NOMO-1 treated with DMSO at 0.1 percent for 48 hours (cell line): ENCODE data around the gene PPP1R3G.
"Not testable (repeated sequence)": the region's sequence is repeated elsewhere in the genome, so short reads cannot be mapped to it uniquely, and the experiment has no call there.

Experiments
- DNase-seq: peaks from one replicate; lab custom pipeline; 2025; ENCODE audit not compliant: unreplicated experiment; lab: John Stamatoyannopoulos, UW

The PPP1R3G gene

DNA sequence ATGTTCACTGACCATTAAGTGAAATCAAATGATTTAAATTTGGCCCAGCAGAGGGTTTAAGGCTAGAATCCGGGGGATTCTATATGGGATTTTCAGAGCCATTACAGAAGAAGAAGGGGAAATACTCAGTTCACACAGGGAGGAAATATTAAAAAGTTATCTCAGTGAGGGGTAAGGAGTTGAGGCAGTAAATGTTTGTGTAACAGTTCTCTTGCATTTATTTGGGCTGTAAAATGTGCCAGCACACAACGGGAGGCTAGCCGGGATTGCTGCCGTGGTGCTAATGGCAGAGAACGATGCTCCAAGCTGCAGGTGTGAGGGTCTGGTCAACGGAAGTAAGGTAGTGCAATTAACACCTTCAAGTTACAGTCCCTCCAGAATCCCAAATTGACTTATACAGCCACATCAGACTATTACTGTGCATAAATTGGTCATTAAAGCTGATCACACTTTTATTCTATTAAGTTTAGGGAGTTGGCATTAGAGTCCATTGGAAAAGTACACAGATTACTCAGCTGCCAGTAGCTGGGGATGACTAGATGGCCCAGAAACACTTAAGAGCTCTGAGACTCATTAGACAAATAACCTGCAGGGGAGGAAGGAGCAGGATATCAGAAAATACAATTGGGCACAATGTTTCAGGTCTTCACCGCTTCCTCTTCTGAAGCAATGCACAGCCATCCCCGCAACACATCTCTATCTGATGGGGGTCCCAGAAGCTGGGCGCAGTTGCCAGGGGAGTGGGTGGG is 31.3 kb downstream of the PPP1R3G start:
- no peak for DNase-seq

DNA sequence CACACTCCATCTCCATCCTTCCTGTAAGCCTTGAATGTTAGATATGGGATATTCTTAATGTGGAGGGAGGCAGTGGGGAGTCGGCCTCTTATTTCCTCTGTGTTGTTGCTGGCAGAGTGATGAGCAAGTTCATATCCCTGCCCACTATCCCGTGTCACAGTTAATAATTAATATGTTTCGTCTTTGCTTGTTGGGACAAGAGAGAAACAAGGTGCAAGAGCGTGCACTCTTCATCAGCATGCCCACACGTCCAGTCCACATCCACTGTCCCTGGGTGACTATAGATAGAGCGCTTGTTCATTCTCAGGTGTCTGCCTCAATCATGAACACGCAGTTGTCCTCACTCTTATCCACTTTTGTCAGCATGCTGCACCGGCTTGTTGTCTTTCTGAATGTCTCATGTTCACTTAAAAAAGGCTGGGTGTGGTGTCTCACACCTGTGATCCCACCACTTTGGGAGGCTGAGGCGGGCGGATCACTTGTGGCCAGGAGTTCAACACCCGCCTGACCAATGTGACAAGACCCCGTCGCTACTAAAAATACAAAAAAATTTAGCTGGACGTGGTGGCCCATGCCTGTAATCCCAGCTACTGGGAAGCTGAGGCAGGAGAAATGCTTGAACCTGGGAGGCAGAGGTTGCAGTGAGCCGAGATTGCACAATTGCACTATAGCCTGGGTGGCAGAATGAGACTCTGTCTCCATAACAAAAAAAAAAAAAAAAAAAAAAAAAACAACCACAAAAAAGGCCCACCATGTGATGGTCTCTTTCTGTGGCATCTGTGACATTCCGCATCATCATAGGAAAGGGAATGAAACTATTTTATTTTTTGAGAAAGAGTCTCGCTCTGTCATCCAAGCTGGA is 34.2 kb downstream of the PPP1R3G start:
- DNase-seq: no peak

DNA sequence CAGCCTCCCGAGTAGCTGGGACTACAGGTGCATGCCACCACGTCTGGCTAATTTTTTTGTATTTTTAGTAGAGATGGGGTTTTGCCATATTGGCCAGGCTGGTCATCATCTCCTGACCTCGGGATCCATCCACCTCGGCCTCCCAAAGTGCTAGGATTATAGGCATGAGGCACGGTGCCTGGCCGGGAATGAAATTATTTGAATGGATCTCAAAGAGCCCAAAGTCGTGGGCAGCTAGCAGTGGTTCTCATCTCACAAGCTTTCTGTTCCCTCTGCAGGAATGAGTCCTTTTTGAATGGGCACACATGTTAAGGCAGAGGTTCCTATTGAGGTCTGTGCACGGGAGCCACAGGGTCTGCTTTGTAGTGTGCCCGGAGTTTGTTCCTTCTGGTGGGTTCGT is 34.9 kb downstream of the PPP1R3G start:
- no peak for DNase-seq

DNA sequence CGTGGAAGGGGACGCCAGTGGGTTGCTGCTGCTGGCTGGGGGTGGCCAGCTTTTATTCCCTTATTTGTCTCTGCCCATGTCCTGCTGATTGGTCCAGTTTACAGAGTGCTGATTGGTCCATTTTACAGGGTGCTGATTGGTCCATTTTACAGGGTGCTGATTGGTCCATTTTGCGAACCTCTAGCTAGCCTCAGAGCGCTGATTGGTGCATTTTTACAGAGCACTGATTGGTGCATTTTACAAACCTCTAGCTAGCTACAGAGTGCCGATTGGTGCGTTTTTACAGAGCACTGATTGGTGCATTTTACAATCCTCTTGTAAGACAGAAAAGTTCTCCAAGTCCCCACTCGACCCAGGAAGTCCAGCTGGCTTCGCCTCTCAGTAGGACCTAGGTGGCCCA is 35.4 kb downstream of the PPP1R3G start:
- not testable (repeated sequence) for DNase-seq

DNA sequence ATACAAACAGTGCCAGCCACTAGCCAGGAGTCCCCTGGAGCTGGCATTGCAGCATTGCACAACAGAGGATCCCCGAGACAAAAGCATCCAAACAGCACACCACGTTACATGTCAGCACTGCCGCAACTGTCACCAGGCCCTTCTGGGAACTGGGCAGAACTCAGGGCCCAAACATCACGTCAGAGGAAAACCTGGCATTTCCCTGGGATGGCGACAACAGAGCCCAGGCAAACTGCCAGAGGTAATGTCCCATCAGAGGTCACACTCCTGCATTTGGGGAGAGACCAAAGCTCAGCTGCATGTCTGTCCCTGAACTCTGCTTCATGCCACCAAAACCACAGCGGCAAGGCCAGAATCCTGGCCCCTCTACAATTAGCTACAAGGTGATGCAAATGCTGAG is 36.3 kb downstream of the PPP1R3G start:
- DNase-seq: no peak

DNA sequence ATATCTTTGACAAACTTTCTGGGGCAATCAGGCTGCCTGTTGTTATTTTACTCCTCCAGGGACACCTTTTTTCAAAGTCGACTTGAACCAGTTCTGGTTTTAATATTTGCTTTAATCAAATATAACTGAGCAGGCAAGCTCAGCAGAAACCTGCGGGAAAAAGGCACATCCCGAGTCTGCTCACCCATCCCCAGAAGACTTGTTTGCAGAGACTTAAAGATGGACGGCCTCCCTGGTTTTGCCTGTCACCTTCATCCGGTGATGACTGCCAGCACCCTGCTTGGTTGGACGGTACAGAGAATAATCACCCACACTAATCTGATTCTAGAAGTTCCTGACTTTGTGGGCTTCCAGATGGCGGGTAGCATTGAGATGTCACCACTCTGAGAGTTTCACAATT is 36.8 kb downstream of the PPP1R3G start:
- DNase-seq: peak; percentile 5

DNA sequence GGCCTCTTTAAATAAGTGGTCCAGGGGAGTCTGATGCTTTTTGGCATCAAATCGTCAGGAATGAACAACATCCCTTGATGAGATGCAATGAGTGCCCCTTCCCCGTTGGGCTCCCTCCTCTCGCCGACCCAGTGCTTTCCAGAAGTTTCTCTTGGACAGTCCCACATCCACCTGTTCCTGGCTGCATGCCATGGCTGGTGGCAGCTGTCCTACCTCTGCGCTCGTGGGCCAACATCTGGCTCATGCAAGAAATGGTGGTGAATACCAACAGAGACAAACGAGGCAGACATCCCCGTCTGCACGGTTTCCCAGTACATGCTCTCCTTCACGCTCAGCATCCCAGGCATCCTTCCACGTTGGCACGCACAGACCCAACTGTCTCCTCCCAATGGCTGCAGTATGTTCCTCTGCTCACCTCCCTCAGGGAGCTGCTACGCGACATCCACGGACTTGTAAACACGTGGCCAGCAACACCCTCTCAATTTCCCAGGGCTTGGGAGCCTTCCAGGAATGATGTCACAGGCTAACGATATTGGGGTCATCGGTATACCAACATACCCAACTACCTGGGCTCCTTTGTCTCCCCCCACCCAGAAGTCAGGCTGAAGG is 37.5 kb downstream of the PPP1R3G start:
- DNase-seq: no peak

DNA sequence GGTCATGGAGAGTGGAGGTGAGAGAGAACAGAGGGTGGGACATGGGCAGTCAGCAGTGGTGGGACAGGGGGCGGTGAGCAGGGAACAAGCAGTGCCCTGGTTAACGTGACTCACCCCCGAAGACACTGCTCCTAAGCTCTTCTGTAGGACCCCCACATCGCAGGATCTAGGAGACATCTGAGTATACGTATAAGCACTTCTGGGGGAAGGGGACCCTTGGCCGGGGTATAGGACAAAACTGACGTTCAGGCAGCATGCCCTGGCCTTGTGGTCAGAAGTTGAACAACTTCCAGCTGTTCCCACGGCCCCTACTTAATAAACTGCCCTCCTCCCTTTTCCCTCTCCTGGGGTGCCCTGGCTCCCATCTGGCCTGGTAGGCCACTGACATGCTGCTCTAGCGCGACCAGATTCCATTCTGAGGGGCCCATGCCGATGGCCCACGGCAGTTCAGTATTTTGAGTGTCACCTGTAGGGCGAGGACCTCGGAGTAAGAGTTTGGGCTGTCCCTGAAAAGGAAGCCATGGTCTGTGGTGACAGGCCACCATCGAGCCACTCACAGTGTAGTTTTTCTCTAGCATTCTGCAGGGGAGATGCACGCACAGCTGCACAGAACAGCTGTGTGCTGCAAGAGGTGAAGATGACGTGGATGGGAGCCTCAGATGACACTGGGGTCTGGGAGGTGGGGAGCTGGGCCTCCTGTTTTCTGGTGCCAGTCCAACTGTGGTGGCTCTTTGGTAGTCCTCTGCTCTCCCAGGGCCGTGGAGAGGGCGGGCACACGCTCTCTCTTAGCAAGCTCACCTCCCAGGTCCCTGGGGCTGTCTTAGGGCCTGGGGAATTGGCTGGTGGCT is 38.4 kb downstream of the PPP1R3G start:
- no peak for DNase-seq

DNA sequence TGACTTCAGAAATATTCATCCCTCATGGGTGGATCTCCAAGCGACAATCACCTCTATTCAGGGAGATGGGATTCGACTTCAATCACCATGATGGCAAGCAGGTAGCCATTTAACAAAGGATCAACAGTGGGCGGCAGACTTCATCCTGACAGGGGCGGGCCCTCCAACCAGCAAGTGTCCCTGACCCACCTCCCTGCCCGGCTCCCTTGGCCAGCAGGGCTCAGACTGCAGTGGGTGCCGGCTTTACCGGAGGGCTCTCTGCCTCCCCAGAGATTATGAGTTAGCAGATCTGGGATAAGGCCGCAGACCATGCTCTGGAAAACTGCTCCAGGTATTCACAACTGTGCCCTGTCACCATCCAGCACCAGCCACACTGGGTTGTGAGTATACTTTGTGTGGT is 39.4 kb downstream of the PPP1R3G start:
- no peak for DNase-seq

DNA sequence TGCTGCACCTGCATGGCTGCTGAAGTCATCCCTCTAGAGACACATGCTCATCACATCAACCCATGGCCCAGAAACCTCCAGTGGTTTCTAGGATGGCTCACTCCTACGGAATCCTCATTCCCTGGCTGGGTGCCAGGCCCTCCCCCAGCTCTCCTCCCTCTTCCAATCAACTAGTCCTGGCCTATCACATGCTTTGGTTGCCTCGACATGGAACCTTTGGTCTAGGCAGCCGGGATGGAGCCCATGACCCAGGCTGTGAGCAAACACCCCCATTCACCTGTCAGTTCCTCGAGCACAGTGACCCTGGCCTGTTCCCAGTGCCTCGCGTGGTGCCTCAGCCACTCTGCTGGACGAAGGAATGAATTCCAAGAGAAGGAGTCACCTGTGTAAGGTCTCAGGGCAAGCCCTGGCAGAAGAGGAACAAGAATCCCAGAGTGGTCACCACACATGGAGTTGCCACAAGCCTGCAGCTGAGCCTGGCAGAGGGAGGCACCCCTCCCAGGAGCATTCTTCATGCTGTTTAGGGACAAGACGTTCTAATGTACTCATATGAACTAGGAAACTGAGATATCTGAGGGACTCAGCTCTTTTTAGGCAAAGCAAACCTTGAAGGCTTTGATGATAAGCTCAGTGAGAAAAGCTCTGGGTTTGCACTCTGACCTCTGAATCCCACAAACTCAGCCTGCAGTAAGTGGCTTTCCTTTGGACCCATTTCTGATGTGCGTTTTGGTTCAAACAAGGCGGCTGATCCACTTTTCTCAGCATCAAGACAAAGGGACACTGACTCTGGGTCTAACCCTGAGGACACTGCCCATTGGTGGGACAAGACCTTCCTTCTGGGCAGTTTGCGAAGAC is 40.2 kb downstream of the PPP1R3G start:
- no peak for DNase-seq

DNA sequence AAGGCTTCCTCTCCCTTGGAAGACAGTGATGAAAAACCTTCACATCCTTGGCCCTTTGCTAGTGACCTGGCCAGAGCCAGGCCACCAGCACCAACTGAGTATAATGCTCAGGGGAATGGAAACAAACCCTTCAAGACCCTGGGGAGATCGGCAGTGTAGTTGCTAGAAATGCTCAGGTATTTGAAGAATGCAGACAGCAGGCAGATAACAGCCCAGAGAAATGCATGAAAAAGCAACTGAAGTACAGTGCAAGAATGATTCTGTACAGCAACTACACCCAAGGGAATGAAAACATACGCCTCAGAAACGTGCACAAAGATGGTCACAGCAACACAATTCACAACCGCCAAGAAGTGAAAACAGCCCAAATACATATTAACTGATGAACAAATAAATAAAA is 41.1 kb downstream of the PPP1R3G start:
- no peak for DNase-seq

DNA sequence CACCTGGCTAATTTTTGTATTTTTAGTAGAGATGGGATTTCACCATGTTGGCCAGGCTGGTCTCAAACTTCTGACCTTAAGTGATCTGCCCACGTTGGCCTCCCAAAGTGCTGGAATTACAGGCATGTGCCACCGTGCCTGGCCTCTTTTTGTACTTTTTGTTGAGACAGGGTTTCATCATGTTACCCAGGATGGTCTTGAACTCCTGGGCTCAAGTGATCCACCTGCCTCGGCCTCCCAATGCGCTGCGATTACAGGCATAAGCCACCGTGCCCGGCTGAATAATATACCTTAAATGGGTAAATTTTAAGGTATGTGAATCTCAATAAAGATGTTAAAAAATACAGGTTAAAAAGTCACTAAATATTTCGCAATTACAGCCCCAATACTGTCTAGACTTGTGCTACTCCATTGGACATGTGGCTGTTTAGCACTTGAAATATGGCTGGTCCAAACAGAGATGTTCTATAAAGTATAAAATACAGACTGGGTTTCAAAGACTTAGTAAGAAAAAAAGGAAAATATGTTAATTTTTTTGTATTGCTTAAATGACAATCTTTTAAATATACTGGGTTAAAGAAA is 42.1 kb downstream of the PPP1R3G start:
- no peak for DNase-seq

DNA sequence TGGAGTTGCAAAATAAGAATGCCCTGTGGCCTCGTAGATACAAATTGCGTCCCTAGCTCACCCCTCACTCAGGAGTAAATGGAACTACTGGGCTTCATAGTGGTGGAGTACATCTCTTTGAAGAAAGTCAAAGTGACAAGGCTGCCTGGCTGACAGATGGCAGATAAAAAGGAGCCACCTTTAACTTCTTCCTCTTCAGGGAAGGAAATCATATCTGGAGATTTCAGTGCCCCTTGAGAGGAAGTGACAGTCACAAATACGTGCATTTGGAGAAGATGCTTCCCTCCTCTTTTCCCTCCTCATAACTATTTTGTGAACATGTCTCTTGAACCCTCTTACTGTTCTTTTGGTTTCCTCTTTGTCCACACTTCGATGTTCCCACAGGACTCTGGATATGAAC is 43.2 kb downstream of the PPP1R3G start:
- no peak for DNase-seq

DNA sequence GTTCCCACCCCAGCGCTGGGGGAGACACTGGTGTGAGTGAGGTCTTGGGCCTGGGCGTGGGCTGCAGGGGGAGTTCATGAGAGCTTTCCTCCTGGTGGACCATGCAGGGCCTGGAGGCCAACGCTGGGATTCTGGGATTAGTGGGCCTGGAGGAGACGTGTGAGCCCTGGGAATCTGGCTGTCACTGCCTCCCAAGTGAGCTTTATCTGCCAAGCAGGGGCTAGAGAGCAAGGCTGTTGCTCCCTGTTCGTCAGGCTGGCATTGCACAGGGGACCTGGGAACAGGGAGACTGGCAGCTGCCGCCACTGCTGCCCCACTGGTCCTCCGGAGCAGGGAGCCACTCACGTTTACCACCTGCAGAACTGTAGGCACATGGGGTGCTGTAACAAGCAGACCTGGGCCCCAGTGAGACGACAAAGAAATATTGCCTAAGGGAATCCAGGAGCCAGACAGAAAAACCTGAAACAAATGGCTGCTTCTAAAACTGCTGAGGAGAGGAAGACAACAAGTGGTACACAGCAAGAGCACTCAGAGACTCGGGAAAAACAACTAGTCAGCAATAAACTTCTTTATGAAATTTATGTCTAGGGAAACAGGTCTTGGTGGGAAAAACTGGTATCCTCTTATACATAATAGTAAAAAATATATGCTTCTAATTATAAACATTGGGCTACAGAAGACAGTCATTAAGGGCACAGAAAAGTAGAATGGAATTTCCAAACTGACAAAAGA is 45.2 kb downstream of the PPP1R3G start:
- no peak for DNase-seq

DNA sequence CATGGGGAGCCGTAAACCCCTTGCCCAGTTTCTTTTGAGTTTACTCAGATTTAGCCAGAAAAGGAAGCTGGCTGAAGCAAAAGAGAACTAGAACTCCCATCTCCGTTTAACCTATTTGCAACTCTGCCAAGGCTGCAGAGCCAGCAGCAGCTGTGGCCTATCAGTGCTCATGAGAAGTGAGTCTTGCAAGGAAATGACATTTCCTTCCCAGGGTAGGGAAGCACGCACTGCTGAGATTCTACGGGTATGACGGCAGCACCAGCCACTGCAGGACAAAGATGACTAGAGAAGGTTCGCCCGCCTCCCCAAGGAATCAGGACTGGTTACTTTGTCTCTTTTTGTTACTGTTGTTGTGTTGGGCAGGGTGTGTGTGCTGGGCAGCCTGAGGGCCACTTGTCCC is 47.6 kb downstream of the PPP1R3G start:
- DNase-seq: peak; percentile 61

DNA sequence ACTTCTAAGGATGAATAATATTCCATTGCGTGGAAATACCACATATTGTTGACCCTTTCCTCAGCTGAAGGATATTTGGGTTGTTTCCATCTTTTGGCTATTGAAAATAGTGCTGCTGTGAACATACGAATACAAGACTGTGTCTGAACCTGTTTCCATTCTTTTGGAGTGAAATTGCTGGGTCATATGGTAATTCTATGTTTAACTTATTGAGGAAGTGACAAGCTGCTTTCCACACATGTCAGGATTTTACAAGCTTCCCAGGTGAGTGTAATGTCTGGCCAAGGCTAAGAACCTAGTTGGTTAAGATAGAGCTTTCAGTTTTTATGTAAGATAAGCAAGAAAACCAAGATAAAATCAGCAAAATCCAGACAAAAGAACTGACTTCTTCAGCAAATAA is 48.8 kb downstream of the PPP1R3G start:
- DNase-seq: no peak

DNA sequence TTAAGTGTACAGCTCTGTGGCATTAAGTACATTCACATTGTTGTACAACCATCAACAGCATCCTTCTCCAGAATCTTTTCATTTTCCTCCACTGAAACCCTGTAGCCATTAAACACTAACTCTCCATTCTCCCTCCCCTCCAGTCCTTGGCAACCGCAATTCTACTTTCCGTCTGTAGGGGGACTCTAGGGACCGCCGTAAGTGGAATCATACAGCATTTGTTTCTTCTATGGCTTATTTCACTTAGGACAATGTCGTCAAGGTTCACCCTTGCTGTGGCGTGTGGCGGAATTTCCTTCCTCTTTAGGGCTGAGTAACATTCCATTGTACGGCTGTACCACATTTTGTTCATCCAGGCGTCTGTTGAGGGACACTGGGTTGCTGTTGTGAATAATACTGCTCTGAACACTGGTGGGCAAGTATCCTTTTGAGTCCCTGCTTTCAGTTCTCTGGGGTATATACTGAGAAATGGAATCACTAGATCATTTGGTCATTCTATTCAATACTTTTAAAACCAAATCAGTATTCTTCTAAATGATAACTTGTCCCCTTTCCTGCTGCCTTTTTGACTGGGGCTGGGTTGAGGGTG is 50.7 kb downstream of the PPP1R3G start:
- DNase-seq: peak; percentile 33

DNA sequence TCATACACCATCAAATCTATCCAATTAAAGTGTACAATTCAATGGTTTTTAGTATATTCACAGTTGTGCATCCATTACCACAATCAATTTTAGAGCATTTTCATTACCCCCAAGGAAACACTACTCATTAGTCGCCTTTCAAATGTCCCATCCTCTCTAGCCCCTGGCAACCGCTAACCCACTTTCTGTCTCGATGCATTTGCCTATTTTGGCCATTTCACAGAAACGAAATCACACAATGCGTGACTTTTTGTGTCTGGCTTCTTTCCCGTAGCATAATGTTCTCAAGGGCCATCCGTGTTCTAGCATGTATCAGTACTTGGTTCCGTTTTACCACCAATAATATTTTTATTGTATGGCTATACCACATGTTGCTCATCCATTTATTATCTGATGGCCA is 51.7 kb downstream of the PPP1R3G start:
- DNase-seq: no peak
